Measurements from ENCODE around the gene ARID1B.

Gene ARID1B

GRCh38 chr6:156773935-156774852, 3.0 kb upstream of the ARID1B start:
- in situ Hi-C loops (cut with MboI; ENCODE audit: low sequenced_read_pairs) = no loop called here

- in situ Hi-C loops (cut with MboI; ENCODE audit: low sequenced_read_pairs) = no loop called here
Measured at GRCh38 chr6:156774863-156775405, 2.2 kb upstream of the ARID1B start.

- in situ Hi-C loops (cut with MboI; ENCODE audit: low sequenced_read_pairs) = no loop called here
Measured at GRCh38 chr6:156775717-156776116, 1.5 kb upstream of the ARID1B start.

GRCh38 chr6:156776470-156776839, 723 bp upstream of the ARID1B start:
- in situ Hi-C loops (cut with MboI; ENCODE audit: low sequenced_read_pairs) = no loop called here

GRCh38 chr6:156777577-156778453, 637 bp downstream of the ARID1B start:
- in situ Hi-C loops (cut with MboI; ENCODE audit: low sequenced_read_pairs) = no loop called here

GRCh38 chr6:156778454-156779205, 1.5 kb downstream of the ARID1B start:
- in situ Hi-C loops (cut with MboI; ENCODE audit: low sequenced_read_pairs) = no loop called here

- in situ Hi-C loops (cut with MboI; ENCODE audit: low sequenced_read_pairs) = no loop called here
Measured at GRCh38 chr6:156779206-156780094, 2.3 kb downstream of the ARID1B start.

- in situ Hi-C loops (cut with MboI; ENCODE audit: low sequenced_read_pairs) = no loop called here
Measured at GRCh38 chr6:156780102-156780641, 3.0 kb downstream of the ARID1B start.

- in situ Hi-C loops (cut with MboI; ENCODE audit: low sequenced_read_pairs) = no loop called here
Measured at GRCh38 chr6:156780962-156781853, 4.0 kb downstream of the ARID1B start.

- in situ Hi-C loops (cut with MboI; ENCODE audit: low sequenced_read_pairs) = no loop called here
Measured at GRCh38 chr6:156781861-156782631, 4.9 kb downstream of the ARID1B start.

GRCh38 chr6:156782691-156783320, 5.6 kb downstream of the ARID1B start:
- in situ Hi-C loops (cut with MboI; ENCODE audit: low sequenced_read_pairs) = no loop called here

GRCh38 chr6:156783958-156784357, 6.8 kb downstream of the ARID1B start:
- in situ Hi-C loops (cut with MboI; ENCODE audit: low sequenced_read_pairs) = no loop called here

- in situ Hi-C loops (cut with MboI; ENCODE audit: low sequenced_read_pairs) = no loop called here
Measured at GRCh38 chr6:156786652-156787051, 9.5 kb downstream of the ARID1B start.

- in situ Hi-C loops (cut with MboI; ENCODE audit: low sequenced_read_pairs) = no loop called here
Measured at GRCh38 chr6:156787569-156788492, 10.7 kb downstream of the ARID1B start.

- in situ Hi-C loops (cut with MboI; ENCODE audit: low sequenced_read_pairs) = no loop called here
Measured at GRCh38 chr6:156789081-156789943, 12.1 kb downstream of the ARID1B start.

Measured in HL-60/S4 treated with phorbol 12-myristate 13-acetate at 8.2 ng/mL for 4 days and 3 days (cell line).